Measurements from ENCODE around the gene SLIT1. TPM values are rescaled to one million over a fixed set of nuclear protein-coding genes. Genes with fewer than 3 reads are reported as not detected.

SLIT1 gene
- total RNA-seq, 2 donors from 2014 or later: 0.78 to 0.99 TPM

- H3K27ac ChIP-seq: no peak overlapping the region
- TF ChIP-seq, protein P1, sequence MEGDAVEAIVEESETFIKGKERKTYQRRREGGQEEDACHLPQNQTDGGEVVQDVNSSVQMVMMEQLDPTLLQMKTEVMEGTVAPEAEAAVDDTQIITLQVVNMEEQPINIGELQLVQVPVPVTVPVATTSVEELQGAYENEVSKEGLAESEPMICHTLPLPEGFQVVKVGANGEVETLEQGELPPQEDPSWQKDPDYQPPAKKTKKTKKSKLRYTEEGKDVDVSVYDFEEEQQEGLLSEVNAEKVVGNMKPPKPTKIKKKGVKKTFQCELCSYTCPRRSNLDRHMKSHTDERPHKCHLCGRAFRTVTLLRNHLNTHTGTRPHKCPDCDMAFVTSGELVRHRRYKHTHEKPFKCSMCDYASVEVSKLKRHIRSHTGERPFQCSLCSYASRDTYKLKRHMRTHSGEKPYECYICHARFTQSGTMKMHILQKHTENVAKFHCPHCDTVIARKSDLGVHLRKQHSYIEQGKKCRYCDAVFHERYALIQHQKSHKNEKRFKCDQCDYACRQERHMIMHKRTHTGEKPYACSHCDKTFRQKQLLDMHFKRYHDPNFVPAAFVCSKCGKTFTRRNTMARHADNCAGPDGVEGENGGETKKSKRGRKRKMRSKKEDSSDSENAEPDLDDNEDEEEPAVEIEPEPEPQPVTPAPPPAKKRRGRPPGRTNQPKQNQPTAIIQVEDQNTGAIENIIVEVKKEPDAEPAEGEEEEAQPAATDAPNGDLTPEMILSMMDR (IDR thresholded peaks at IDR 0.05): no peak
- no peak for TF ChIP-seq POLR2A (IDR thresholded peaks at IDR 0.05)
- H3K4me1 ChIP-seq: no peaks in the 10 kb centered on the region
- WGBS, 2 donors: 76 to 89% methylated on average over 11 to 15 of the region's 15 CpGs
- no peak overlapping the region for H3K4me3 ChIP-seq
- H3K27me3 ChIP-seq: no peaks in the 10 kb centered on the region
- H3K36me3 ChIP-seq (replicated peaks in 1 of 2; ENCODE audit: insufficient read depth in 1 of 2, low read depth in 2 of 2): no peaks in the 10 kb centered on the region
- ATAC-seq (no peak), DNase-seq (no peak)
- no peaks in the 10 kb centered on the region for H3K9me3 ChIP-seq
- intact Hi-C loops (cut with DNase I): no loop called here
Observed at GRCh38 chr10:97215619-97216260, 30.0 kb upstream of the SLIT1 start.

GRCh38 chr10:97213431-97213830 lies 27.7 kb upstream of the SLIT1 start:
- Histone ChIP-seq H3K4me3 (no peak overlapping the region), H3K36me3 (replicated peaks in 1 of 2; ENCODE audit: insufficient read depth in 1 of 2, low read depth in 2 of 2) (no peaks in the 10 kb centered on the region), H3K9me3 (no peaks in the 10 kb centered on the region), H3K27ac (no peak overlapping the region), H3K27me3 (no peaks in the 10 kb centered on the region), H3K4me1 (no peaks in the 10 kb centered on the region)
- ATAC-seq (no peak), DNase-seq (no peak)
- 62 to 69% methylated on average over 9 of the region's 9 CpGs for WGBS, 2 donors
- no peak for TF ChIP-seq POLR2A (IDR thresholded peaks at IDR 0.05)
- TF ChIP-seq, protein P1 (IDR thresholded peaks at IDR 0.05): no peak
- intact Hi-C loops (cut with DNase I): no loop called here

DNA sequence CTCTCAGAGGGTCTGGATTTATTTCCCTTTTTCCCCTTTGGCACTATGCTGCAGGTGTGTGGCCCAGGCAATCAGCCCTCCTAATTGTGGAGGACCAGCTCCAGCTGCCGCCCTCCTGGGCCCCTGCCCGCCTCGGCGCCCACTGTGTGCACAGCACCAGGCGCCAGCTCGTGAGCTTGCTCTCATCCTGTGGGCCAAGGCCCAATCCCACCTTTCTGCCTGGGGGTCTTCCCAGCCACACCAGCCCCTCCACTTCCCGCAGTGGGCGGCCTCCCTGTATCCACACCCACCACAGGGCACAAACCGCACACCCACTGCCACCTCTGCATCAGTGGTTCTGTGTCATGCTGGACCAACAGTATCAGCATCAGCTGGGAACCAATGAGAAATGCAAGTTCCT lies 25.5 kb upstream of the SLIT1 start:
- no peaks in the 10 kb centered on the region for H3K9me3 ChIP-seq
- 49 to 77% methylated on average over 3 to 8 of the region's 9 CpGs for WGBS, 2 donors
- H3K4me3 ChIP-seq: no peak overlapping the region
- H3K27me3 ChIP-seq: no peaks in the 10 kb centered on the region
- DNase-seq: no peak
- TF ChIP-seq POLR2A (IDR thresholded peaks at IDR 0.05): no peak
- TF ChIP-seq, protein P1 (IDR thresholded peaks at IDR 0.05): no peak
- no peaks in the 10 kb centered on the region for H3K36me3 ChIP-seq (replicated peaks in 1 of 2; ENCODE audit: insufficient read depth in 1 of 2, low read depth in 2 of 2)
- intact Hi-C loops (cut with DNase I): no loop called here
- ATAC-seq: no peak
- H3K27ac ChIP-seq: no peak overlapping the region
- H3K4me1 ChIP-seq: no peaks in the 10 kb centered on the region

DNA sequence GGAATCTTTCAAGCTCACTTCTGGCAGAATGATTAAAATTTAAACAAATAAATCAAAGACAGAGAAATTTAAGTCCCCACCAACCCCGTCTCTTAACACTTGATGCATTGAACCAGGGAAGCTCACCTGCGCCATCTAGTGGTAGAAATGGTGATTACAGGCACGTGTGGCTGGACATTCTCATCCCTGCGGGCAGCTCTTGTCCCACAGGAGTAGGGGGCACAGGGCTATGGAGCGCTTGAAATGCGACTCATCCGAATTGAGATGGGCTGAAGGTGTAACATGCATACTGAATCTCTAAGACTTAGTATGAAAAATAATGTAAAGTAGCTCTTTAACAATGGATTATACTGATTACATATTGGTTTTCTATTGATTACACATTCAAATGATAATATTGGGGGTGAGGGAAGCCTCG lies 24.8 kb upstream of the SLIT1 start:
- 1 to 7% methylated on average over 8 of the region's 8 CpGs for WGBS, 2 donors
- TF ChIP-seq, protein P1 (IDR thresholded peaks at IDR 0.05): peak; percentile 72 to 99 (median 86)
- TF ChIP-seq POLR2A (IDR thresholded peaks at IDR 0.05): no peak
- intact Hi-C loops (cut with DNase I): no loop called here

More for the DNA sequence above, 24.8 kb upstream of the SLIT1 start:
- Histone ChIP-seq H3K36me3 (replicated peaks in 1 of 2; ENCODE audit: insufficient read depth in 1 of 2, low read depth in 2 of 2) (no peaks in the 10 kb centered on the region), H3K27me3 (no peaks in the 10 kb centered on the region), H3K4me1 (no peaks in the 10 kb centered on the region), H3K9me3 (no peaks in the 10 kb centered on the region), H3K27ac (no peak overlapping the region), H3K4me3 (no peak overlapping the region)
- DNase-seq: peak; percentile 66 to 81 (median 74)
- peak; percentile 72 for ATAC-seq

Data from body of pancreas (tissue), 4 donors.